PC-3 (cell line): ENCODE measurements around the gene BLOC1S1.

Experiments used
- CTCF ChIP-seq: fragments of 300-600 bp; sonication (generic); conservative IDR thresholded peaks from 2 replicates; pipeline ENCODE4 v1.5.1; 2017; ENCODE audit warnings: antibody characterized with exemption, low read depth, mild to moderate bottlenecking, low read length
- EZH2 ChIP-seq: fragments of 300-600 bp; sonication (generic); IDR thresholded peaks from one replicate; pipeline ENCODE4 v1.6.1; 2017; ENCODE audit warnings: antibody characterized with exemption, mild to moderate bottlenecking, low read length; ENCODE audit not compliant: unreplicated experiment

GRCh38 chr12:55733021-55733555 is 17.2 kb downstream of the BLOC1S1 start:
- TF ChIP-seq CTCF (no peak), EZH2 (no peak)
